HG03097 (cell line): ENCODE measurements around the gene PRRC2B.
"Not testable (repeated sequence)": the region's sequence is repeated elsewhere in the genome, so short reads cannot be mapped to it uniquely, and the experiment has no call there.

Source experiments
- ATAC-seq: cut with Tn5 transposase; IDR thresholded peaks from one replicate; pipeline ENCODE4 v1.9.1; 2021; ENCODE audit not compliant: unreplicated experiment, low FRiP score

PRRC2B gene

DNA sequence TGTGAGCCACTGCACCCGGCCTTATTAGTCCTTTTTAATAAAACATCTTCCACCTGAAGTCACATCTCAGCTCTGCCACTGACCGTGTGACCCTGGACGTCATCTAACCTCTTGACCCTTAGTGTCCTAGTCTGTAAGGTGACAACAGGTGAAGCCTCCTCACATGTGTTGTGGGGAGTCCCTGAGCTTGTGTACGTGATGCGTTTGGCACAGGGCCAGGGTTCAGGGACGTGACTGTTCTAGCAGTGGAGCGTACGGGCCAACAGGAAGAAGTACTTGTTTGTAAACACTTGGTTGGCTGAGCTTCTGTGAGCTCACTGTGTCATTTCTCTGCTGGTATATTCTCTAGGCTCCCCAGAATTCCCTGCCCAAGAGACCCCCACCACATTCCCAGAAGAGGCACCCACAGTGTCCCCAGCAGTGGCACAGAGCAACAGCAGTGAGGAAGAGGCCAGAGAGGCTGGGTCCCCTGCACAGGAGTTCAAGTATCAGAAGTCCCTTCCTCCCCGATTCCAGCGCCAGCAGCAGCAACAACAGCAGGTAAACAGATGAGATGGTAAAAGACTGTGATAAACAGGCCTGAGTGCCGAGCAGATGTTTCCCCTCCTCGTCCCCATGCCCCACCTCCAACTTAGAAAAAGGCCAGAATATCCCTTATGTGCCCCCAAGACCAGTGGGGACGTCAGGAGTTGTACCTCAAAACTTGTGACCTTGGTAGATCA, 73.5 kb downstream of the PRRC2B start:
- no peak for ATAC-seq

DNA sequence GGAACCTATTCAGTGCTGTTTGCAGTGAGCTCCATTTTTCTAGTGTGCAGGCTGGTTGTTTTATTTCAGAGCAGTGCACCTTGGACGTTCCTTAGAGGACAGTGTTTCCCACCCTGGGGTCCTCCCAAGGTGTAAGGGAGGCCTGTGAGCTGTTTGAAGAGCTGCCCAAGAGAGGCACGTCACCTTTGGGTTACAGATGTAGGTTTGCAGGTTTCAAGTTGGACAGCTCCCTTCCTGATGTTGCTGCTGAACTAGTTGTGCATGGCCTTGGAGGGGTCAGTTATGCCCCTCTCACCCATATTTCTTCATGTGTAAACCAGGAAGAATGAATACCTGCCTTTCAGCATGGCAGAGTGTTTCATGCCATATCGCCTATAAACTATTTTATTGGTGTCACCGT, 74.1 kb downstream of the PRRC2B start:
- no peak for ATAC-seq

DNA sequence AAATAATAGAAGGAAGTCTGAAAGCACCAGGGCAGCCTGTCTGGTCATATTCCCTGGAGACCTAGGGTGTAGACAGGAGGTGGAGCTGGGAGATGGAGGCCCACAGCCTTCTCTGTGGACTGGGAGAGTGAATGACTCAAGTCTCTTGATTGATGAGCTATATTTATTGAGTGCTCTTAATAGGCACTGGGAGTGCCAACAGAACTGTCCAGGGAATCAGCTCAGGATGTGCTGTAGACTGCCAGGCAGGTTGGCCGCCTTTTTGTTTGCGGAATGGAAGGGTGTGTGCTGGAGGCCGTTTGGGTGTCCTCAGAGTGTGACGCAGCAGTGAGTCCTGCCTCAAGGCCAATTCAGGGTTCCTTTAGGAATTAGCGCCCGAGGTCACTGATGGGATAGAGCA, 75.5 kb downstream of the PRRC2B start:
- ATAC-seq, result no peak

DNA sequence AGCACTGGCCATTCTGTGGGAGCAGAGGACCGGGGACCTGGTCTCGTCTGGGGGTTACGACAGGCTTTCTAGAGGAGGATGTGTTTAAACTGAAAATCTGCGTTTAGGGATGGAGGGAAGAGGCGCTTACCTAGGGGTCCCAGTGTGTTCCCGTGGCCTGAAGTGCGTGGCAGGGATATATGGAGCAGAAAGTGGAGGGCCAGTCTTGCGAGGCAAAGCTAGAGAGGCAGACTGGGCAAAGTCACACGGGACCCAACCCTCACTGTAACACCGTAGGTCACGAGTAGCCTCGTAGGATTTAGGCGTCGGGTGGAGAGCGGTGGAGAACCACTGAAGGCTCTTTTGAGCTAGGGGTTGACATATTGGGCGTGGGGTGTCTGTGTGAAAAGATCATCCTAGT, 76.1 kb downstream of the PRRC2B start:
- ATAC-seq, result no peak

DNA sequence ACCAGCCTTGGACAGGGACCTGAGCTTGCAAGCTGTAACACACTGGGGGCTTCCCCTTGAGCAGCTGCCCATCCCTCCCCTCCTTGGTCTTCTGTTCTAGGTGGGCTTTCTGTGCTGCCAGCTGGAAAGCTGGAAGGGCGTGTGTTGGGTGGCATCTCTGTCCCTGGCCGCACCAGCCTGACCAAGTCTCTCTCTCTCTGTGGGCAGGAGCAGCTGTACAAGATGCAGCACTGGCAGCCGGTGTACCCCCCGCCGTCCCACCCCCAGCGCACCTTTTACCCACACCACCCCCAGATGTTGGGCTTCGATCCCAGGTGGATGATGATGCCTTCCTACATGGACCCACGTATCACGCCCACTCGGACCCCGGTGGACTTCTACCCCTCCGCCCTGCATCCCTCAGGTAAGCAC, 76.7 kb downstream of the PRRC2B start:
- no peak for ATAC-seq

DNA sequence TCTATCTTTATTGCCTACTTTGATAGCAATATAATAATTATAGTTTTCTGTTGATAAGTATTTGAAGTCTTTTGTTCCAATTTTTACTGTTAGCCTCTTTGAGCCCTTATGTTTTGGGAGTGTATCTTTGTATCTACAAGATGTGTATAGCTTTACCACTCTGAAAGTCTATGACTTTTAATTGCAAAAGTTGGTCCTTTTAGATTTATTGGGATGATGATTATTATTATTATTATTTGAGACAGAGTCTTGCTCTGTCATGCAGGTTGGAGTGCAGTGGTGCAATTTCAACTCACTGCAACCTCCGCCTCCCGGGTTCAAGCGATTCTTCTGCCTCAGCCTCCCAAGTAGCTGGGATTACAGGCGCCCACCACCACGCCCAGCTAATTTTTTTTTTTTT, 78.2 kb downstream of the PRRC2B start:
- not testable (repeated sequence) for ATAC-seq

DNA sequence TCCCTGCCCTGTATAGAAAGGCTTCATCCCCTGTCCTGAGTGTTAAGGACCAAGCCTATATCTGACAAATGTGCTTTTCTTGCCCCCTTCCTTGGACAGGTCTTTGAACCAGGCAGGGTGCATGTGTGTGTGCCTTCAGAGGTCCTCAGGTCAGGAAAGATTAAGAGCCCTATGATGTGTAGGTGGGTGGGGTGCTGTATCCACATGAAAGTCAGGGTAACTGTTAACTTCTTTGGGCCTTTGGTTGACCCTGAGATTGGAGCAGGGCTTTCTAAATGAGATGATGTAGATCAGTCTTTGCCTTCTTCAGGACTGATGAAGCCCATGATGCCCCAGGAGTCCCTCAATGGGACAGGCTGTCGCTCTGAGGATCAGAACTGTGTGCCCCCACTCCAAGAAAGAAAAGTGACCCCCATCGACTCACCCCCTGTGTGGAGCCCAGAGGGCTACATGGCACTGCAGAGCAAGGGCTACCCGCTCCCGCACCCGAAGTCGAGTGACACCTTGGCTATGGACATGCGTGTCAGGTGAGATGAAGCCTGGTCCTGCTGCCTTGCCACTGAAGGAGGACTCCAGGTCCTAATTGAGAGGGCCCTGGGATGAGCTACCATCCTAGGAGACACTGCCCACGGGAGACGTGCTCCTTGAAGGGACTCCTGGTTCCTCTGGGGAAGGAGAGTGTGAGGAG, 79.5 kb downstream of the PRRC2B start:
- ATAC-seq, result no peak

DNA sequence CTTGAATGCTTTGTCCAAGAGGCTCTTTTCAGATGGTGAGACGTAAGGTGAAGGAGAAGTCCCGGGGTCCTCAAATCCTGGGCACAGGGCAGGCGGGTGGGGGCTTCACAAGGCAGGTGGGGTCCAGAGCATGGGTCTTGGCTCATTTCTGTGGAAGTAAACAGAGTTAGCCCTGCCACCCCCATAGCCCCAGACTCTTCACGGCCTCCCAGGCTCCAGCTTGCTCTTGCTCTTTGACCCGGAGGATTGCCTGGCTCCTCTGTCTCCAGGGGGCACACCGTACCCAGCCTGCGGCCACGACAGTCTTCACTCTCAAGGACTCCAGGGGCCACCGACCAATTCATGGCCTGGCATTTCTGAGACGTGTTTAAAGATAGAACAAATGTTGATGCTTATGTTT, 80.0 kb downstream of the PRRC2B start:
- ATAC-seq, result no peak

DNA sequence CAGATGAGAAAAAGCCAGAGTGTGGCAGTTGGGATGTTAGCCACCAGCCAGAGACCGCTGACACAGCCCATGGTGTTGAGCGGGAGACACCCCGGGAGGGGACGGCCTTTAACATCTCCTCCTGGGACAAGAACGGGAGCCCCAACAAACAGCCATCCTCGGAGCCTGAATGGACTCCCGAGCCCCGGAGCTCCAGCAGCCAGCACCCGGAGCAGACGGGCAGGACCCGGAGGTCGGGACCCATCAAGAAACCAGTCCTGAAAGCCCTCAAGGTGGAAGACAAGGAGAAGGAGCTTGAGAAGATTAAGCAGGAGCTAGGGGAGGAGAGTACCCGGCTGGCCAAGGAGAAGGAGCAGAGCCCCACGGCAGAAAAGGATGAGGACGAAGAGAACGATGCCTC, 80.8 kb downstream of the PRRC2B start:
- ATAC-seq, result no peak

DNA sequence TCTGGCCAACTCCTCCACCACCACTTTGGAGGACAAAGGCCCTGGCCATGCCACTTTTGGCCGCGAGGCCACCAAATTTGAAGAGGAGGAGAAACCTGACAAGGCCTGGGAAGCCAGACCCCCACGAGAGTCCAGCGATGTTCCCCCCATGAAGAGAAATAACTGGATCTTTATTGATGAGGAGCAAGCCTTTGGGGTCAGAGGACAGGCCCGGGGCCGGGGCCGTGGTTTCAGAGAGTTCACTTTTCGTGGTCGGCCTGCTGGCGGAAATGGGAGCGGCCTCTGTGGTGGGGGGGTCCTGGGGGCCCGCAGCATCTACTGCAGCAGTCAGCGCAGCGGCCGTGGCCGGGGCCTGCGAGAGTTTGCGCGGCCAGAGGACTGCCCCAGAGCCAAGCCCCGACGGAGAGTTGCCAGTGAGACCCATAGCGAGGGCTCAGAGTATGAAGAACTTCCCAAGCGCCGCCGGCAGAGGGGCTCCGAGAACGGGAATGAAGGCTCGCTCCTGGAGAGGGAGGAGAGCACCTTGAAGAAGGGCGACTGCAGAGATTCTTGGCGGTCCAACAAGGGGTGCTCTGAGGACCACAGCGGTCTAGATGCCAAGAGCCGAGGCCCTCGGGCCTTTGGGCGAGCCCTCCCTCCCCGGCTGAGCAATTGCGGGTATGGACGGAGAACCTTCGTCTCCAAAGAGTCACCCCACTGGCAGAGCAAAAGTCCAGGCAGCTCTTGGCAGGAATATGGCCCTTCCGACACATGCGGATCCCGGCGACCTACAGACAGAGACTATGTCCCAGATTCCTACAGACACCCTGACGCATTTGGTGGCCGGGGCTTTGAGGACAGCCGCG, 81.4 kb downstream of the PRRC2B start:
- ATAC-seq, result no peak

DNA sequence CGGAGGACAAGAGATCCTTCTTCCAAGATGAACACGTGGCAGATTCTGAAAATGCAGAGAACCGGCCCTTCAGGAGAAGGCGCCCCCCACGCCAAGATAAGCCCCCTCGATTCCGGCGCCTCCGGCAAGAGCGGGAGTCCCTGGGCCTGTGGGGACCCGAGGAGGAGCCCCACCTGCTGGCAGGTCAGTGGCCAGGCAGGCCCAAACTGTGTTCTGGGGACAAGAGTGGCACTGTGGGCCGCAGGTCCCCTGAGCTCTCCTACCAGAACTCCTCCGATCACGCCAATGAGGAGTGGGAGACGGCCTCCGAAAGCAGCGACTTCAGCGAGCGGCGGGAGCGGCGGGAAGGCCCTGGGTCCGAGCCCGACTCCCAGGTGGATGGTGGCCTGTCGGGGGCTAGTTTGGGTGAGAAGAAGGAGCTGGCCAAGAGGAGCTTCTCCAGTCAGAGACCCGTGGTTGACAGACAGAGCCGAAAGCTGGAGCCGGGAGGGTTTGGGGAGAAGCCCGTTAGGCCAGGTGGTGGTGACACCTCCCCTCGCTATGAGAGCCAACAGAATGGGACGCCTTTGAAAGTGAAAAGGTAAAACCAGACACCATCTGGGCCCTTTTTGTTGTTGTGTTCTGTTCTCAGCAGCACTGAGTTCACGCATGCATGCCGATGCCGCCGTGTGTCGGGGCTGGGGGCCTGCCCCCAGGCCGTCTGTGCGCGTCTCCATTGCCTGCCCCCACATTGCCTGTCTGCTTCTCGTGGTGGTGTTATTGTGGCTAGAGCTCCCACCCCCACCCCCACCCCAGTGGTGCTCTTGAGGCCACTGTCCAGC, 82.3 kb downstream of the PRRC2B start:
- ATAC-seq, result no peak

DNA sequence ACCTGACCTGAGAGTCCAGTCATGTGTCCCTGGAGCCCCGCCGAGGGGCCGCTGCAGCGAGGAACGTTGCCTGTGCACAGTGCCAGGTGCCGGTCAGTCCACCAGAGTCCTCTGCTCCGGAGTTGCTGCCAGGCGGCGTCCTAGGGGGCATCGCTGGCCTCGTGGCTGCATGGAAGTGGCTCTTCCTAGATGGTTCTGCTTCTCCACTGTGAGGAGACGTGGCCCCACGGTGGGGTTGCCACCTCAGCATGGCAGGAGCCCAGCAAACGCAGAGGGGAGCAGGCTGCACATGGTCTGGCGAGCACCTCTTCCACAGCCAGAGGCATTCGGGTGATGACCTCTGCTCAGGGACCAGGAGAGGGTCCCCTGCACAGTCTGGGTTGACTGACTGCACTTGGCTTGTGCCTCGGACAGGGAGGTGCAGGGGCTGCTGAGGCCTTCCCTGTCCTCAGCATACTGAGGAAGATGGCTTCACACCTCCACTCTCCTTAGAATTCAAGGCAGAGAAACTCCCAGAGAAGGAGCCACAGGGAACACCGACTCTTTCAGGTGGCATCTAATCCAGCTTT, 83.0 kb downstream of the PRRC2B start:
- no peak for ATAC-seq

DNA sequence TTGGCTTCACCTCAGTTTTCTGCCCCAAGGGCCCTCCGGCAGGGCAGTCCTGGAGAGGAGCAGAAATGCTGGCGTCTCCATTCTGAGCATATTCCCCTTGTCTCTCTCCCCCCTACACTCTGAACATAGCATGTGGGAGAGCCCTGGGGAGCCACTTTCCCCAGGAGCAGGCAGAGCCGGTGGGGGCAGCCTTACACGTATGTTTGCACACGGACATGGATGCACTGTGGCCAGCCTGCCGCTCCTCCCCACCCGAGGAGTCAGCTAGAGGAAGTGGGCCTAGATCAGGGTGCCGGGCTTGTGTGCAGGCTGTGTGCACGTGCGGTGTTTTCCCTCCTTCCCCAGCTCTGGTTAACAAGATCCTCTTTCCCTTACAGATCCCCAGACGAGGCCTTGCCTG, 83.5 kb downstream of the PRRC2B start:
- ATAC-seq, result no peak

DNA sequence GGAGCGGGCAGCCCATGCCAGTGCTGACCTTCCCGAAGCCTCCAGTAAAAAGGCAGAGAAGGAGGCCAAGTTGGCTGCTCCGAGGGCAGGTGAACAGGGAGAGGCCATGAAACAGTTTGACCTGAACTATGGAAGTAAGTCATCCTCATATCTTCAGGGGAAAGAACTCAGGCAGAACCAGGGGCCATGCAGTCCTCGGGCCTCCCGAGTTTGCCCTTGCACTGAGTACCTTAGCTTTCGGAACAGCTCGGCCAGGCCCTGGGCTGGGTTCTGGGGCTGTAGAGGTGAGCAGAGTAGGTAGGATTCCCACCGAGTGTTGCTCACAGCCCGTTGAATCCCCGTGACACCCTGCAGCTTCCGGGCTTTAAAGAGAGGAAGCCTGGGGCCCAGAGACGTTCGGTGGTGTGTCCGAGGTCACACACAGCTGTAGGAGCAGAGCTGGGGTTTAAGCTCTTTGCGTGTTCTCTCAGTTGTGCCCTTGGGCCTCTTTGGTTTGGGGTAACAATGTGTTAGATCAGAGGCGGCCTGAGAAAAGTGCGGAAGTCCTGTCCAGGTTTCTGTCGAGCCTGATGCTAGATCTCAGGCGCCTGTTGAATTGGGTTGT, 84.0 kb downstream of the PRRC2B start:
- ATAC-seq, result no peak

DNA sequence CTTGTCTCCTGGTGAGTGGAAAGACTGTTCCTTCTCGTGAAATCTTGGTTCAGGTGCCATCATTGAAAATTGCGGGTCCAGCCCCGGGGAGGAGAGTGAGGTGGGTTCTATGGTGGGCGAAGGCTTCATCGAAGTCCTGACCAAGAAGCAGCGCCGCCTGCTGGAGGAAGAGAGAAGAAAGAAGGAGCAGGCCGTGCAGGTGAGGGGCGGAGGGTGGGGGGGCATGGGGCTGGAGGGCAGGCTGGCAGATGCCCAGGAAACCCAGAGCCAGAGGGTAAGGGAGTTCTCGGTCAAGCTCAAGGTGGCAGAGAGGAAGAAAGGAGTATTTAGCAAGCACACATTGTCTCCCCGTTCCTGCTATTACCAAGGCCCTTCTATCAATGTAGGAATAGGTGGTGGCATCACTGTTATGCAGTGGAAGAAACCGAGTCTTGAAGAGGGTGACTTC, 84.6 kb downstream of the PRRC2B start:
- no peak for ATAC-seq

DNA sequence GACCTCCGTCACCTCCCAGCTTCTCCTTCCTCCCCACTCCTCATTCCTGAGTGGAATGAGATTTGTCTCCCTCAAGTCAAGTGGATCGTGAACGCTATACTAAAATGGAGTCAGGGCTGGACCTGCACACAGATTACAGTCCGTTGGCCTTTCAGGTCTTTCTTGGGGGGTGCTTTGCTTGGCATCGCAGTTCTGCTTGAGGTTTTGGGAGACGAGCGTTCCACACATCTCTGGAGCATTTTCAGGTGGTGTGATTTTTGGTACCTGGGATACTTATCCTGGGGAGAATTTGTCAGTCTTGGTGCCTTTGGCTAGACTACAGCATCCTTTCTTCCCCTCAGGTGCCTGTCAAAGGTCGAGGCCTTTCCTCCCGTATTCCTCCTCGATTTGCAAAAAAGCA, 85.0 kb downstream of the PRRC2B start:
- no peak for ATAC-seq

DNA sequence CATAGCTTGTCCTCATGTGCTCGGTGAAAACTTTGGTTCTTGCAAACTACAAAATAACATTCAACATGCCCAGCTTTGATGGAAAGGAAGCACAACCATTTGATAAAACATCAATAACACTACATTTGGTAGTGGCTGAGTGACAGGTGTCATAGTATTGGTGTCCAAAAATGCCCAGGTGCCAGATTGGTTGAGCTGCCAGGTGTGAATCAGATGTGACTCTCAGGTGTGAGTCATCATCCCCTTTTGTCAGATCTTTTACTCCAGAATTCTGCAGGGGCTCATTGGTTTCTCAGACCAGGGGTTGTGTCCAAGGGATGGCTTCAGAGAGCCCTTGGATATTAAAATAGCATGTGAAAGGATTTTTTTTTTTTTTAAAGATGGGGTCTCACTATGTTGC, 86.4 kb downstream of the PRRC2B start:
- no peak for ATAC-seq

DNA sequence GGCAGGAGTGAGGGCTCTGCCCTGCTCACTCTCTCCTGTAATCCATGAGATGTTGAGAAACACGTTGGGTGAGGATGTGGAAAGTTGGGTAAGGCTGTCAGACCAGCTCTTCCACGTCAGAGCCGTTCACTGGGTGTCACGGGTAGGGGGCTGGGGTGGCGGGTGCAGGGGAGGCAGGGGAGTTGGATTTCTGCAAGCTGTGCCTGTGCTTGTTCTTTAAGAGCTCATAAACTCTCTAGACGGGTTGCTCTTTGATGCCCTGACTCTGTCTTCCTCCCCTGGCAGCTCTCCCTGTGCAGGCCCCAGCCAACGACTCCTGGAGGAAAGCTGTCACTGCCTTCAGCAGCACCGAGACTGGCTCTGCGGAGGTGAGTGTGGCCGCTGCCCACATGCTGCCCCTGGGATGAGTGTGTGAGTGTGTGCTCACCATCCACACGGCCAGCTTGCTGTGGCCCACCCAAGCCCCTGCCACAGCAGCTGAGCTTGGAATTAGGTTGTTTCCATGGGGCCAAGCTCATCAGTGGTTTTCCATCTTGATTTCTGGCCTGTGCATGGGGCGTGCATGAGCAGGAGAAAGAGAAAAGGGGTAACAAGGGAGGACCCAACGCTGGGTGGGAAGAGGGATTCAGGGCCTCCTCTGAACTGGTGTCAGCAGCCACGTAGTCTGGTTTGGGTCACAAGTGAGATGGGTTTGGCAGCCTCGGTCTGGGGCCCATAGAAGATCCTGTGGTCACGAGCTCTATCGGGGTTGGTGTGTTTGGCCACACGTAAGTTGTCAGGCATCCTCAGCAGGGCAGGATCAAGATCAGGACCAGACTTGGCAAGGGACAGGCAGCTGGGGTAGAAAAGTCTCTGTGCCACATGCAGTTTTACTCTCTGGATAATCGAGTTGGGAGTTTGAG, 87.8 kb downstream of the PRRC2B start:
- no peak for ATAC-seq
